Tibial nerve (tissue), 4 donors: Measurements from ENCODE around the gene CACNA1G.

Experiments
- CTCF ChIP-seq, 5 experiments: fragments of 200-600 bp in 3 of 5; fragments of 450-650 bp in 2 of 5; sonication (generic) in 3 of 5; IDR thresholded peaks; one replicate each; pipeline ENCODE4 v1.5.1; 2016 to 2019; ENCODE audit warnings: antibody characterized with exemption in 5 of 5, mild to moderate bottlenecking in 3 of 5, moderate library complexity in 2 of 5
- EP300 ChIP-seq, 2 donors: sonication (generic); formaldehyde crosslinking; IDR thresholded peaks; one replicate each; pipeline ENCODE4 v1.6.1; 2017; ENCODE audit warnings: antibody characterized with exemption in 2 of 2, mild to moderate bottlenecking in 1 of 2
- POLR2A ChIP-seq, 2 donors: fragments of 450-650 bp; IDR thresholded peaks; one replicate each; pipeline ENCODE4 v1.6.1; 2017; ENCODE audit warnings: antibody characterized with exemption in 2 of 2, mild to moderate bottlenecking in 2 of 2, moderate library complexity in 2 of 2

GRCh38 chr17:50647187-50647586 is 86.7 kb downstream of the CACNA1G start:
- no peak for TF ChIP-seq CTCF (IDR thresholded peaks at IDR 0.05)
- no peak for TF ChIP-seq POLR2A (IDR thresholded peaks at IDR 0.05)
- TF ChIP-seq EP300 (IDR thresholded peaks at IDR 0.05), result no peak
